Measurements from ENCODE around the gene STRIP1.
"Not testable (repeated sequence)": the region's sequence is repeated elsewhere in the genome, so short reads cannot be mapped to it uniquely, and the experiment has no call there.

STRIP1 gene

DNA sequence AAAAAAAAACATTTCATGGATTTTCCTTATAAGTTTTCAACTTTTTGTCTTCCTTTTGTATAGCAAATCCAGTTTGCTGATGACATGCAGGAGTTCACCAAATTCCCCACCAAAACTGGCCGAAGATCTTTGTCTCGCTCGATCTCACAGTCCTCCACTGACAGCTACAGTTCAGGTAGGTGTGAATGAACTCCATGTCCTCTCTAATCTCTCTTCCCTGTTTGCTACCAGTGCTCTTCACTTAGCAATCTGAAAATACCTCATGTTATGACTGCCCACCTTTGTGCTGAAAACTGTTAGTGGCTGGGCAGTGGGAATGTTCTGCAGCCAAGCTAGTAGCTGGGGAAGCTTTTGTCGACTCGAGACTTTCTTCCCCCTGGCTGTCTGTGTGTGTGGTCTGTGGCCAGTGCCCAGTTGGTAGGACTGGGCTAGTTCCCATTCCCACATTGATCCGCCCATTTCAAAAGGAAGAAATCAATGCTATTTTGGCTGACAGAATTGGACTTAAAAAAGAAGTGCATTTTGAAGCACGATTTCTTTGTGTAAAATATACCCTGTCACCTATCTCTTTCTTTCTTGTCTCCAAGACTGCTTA lies 25.4 kb upstream of the STRIP1 start:
- DNase-seq: no peak

DNA sequence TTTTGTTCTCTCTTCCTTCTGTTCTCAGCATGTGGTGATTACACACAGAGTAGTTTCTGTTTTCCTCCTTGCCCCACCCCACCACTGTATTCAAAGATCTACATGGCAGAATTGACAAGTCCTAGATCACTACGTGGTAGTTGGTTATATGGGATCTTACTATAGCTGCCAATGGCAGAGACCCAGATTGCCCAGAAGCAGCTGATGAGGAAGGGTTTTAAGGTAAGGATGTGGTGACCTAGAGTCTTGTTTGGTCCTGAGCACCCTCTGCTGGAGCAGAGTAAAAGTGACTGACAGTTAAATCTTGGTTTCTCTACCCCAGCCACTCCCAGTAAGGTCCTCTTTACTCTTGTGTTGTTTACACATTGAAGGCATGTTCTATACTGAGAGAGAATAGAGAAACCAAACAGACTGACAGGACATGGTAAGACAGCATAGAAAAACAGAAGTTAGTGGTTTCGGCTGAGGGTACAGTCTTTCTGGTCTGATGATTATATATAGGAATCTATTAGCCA lies 22.8 kb upstream of the STRIP1 start:
- no peak for DNase-seq

DNA sequence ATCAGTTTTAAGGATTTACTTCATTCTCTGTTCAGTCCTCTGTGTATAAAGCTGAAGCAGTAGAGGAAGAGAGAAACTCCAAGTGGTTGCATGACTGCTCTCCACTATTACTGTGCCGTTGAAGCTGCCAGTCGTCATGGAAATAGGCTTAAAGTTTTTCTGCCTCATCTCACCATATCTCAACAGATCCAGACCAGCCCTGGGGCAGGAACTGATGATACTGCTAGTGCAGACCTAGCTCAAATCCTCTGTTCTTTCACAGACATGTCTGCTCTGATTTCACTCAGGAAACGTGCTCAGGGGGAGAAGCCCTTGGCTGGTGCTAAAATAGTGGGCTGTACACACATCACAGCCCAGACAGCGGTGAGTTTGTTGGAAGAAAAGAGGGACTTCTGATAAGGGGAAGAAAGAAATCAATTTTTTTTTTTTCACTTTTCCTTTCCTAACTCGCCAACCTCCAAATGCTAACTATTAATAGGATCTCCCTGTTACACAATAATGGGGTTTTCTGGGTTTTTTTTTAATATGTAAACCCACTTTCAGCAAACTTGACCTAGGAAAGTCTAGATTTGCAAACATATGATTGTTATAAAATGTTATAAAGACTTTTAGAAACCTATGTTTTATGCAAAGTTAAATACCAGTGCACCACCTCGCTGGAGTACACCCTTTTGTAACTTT lies 22.2 kb upstream of the STRIP1 start:
- DNase-seq: no peak

DNA sequence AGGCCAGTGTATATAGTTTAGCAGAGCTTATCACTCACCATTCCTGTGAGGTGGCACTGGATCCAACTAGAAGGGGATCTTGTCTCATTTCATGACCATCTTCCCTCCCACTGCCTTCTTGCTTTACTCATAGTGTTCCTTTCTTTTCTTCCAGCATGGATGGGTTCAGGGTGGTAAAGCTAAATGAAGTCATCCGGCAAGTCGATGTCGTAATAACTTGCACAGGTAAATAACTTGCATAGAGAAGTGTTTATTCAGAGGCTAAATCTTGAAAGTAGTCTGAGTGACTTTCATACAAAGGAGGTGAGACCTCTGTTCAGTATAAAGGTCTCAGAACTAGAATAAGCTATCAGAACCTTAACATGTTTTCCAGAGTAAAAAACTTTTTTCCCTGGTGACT lies 16.6 kb upstream of the STRIP1 start:
- no peak for DNase-seq

DNA sequence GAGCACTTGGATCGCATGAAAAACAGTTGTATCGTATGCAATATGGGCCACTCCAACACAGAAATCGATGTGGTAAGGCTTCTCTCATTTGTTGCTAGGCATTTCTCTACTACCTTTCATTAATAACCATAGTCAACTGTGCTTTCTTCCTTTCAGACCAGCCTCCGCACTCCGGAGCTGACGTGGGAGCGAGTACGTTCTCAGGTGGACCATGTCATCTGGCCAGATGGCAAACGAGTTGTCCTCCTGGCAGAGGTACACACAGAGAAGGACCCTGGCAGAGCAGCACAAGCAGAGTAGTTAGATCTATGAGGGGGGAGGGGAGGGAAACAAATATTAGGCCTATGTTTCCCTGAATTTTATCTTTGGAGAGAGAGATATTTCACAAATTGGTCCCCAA lies 16.0 kb upstream of the STRIP1 start:
- DNase-seq: no peak

DNA sequence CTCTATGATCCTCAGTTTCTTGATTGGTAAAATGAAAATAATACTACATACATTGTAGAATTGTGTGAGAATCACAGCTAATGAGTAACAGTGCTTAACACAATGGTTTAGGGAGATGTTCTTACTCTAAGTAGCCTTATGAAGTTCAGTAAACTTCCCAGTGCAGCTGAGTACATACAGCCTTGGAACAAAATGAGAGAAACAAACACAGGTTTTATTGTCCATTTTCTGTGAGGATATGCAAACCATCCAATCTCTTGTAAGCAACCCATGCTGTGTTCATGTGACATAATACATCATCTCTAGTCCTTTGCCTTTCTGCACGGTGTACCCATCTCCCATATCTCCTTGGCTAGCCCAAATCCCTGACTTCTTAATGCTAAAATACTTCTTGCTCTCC lies 14.7 kb upstream of the STRIP1 start:
- no peak for DNase-seq

DNA sequence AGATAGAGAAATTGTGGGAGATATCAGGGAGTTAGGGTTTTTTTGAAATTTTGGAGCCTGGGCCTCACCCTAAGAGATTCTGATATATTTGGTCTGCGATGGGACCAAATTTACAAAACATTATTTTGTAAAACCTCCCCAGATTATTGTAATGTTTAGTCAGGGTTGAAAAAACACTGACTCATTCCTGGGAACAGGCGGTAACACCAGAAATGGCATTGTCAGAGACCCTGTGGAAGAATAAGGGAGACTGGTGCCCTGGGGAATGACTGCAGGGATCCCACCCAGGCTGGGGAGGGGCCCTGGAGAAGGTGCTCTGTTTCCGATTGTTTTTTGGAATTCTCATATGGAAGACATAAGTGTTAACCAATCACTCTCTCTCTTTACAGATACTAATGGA lies 13.1 kb upstream of the STRIP1 start:
- DNase-seq: no peak

DNA sequence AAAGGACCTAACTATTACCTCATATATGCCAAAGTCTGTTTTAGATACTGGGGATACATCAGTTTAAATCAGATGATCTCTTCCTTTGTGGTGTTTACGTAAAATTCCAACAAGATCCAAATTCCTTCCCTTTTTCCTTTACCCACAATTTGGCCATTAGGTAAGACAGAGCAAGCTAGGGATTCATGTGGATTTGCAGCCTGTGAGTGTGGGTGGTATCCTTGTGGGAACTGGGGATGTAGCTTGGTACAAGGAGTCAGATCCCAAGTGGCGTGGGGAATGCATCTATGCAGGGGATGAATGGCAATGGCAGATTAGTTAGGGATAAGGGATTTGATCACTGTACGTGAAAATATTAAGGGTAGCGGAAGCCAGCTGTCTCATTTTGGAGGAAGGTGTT lies 9.8 kb upstream of the STRIP1 start:
- DNase-seq: no peak

DNA sequence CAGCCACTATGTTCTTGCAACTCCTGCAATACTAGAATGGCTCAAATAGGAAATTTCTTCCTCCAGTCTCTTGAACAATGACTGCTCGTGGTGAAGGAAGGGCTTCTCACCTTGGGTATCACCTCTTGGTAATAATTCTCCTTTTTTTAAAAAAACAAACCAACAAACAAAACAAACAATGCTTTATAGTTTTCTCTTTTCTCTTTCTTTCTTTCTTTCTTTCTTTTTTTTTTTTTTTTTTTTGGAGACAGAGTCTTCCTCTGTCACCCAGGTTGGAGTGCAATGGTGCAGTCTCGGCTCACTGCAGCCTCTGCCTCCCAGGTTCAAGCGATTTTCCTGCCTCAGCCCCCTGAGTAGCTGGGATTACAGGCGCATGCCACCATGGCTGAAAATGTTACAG lies 3.7 kb upstream of the STRIP1 start:
- DNase-seq: not testable (repeated sequence)

DNA sequence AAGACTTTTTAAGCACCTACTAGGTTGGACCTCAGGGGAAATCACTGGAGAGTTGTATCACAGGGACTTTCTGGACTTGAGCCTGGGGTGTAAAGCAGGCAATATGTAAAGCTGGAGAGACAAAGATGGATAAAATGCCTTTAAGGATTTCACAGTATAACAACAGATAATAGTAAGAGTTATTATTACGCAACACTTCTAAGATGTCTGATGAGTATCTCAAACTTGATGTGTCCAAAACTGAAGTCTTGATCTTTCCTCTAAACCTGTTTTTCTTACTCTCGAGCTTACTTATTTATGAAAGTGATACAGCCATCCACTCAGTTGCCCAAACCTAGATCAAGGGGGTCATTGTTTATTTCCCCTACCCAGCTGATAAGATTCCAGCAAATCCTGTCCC lies 2.1 kb upstream of the STRIP1 start:
- DNase-seq: no peak

DNA sequence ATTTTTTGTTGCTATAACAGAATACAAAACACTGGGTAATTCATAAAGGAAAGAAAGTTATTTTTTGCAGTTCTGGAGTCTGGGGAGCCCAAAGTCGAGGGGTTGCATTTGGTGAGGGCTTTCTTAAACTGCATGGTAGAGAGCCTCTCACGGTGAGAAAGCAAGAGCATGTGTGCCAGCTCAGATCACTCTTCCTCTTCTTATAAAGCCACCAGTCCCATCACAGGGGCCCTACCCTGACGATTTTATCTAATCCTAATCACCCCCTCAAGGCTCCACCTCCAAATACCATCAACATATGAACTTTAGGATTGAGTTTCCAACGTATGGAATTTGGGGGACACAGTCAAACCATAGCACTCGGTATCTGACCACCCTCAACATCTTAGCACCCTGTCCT lies 1.0 kb upstream of the STRIP1 start:
- DNase-seq: no peak

DNA sequence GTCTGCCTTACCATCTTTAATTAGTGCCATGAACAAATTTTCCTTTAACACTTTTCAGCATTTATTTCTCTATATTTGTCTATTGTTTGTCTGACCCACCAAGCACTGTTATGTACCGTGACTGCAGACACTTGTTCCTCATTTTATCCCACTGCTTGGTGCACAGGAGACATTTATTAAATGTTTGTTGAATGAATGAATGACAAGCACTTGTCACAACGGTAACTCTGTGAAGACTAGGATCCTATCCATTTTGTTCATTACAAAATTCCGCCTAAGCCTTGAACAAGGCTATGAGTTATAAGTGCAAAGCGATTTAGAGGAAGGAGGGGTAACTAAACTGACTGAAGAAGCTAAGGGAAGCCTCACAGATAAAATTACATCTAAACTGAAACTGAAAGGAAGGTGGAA lies 379 bp upstream of the STRIP1 start:
- DNase-seq: no peak

DNA sequence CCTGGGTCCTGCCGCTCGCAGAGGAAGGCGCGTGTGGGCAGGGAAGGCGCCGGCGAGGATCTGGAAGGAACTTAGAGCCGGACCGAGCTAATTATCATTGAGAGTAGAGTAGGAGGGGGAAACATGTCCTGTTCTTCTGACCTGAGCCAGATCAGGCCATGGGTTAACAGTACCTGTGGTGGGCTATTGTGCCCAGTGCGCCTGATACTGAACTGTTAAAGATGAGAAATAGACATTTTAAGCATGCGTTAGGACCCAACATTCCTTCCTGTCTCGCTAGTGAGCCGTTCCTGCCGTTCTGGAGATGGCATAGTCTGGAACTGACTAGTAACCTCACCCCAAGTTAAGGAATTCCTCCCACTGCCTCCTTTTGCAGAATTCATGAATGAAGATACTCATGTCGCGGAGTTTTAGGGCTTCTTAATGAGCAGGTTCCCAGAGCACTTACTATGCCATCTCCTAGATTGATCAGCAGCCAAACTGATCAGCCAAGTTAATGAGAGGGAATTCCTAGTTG lies 870 bp downstream of the STRIP1 start:
- DNase-seq: no peak

DNA sequence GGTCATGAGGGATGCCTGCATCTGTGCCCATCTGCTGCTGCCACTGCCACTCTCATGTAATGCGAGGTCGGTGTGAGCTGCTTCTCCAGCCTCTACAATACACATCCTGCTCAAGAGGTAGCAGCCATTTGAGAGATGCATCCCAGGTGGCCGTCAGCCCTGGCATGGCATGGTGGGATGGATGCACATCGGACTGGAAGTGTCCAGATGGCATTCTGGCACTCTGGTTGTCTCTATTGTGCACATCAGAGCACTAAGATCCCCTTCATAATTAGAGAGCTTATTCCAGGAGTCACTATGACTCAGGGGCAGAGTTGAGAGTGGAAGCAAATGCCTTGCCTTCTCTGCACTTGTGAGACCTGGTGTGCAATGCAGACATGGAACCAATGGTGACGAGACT lies 3.8 kb downstream of the STRIP1 start:
- DNase-seq: no peak

DNA sequence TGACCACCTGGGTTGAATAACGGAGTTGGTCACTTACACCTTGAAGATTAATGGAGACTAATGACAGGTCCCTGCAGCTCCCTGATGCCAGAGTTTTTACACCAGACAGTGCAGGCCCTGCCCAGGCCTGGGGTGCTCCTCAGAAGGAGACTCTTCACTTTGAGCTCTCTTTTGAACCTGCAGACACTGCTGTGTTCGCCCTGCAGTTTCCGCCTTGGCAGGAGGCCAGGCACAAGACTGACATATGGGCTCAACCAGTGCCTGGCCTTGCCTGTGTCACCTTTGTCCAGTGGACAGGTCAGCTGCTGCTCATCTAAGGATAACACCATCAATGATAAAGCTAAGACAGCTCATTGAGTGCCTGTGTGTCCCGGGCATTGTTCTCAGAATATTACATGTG lies 5.2 kb downstream of the STRIP1 start:
- DNase-seq: no peak

DNA sequence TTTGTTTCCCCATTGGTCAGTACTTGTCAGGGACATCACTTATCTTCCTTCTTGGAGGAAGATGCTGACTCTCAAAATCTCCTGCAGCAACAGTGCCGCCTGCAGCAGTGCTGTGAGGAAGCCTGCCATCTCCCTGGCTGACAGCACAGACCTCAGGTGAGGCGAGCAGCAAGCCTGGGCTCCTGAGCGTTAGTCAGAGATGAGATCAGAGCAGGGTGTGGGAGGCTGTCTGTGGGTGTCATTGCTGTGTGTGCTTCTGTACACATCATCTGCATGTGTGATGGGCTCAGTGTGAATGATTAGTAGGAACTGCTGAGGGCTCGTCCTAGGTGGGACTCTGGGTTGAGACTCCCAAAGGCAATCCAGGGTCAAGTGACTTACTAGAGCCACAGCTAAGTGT lies 6.1 kb downstream of the STRIP1 start:
- no peak for DNase-seq

DNA sequence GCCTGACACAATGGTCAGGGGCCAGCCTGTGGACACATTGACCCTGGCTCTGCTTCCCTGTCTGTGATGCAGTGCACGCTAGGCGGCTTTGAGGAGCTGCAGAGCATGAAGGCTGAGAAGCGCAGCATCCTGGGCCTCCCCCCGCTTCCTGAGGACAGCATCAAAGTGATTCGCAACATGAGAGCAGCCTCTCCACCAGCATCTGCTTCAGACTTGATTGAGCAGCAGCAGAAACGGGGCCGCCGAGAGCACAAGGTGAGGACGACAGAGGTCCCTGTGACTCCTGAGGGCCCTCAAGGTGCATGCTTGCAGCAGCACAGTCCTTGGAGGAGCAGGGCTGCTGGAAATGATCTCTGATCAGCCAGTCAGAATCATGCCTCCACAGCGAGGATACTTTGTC lies 8.6 kb downstream of the STRIP1 start:
- DNase-seq: no peak

DNA sequence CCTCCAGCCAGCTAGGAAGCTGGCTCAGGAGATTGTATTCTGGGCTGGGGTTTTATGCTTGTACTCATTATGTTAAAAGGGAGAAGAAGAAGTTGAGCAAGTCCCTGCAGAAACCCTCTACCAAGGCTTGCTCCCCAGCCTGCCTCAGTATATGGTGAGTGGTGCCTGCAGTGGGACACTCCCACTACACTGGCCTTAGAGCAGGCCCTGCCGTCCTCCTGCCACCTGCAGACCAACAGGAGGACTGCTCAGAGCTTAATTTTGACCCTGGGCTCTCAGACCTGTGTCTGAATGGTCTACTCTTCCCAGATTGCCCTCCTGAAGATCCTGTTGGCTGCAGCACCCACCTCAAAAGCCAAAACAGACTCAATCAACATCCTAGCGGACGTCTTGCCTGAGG lies 13.0 kb downstream of the STRIP1 start:
- DNase-seq: no peak

DNA sequence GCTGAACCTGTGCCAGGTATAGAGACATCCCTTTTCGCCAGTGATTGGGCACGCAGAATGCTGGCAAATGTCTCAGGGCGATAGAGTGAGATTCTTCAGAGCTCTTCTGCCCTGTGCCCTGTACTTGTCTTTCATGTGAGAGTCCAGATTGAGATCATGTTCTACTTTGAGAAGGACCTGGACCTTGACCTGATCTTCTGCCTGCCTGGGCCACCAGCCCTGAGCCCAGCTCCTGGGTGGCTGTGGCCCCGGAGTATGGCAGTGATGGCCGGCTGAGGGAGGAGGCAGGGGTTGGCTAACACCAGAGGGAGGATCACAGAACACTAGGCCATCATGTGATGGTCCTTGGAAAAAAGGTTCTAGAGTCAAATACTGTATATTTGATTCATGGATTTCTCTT lies 13.8 kb downstream of the STRIP1 start:
- DNase-seq: no peak

DNA sequence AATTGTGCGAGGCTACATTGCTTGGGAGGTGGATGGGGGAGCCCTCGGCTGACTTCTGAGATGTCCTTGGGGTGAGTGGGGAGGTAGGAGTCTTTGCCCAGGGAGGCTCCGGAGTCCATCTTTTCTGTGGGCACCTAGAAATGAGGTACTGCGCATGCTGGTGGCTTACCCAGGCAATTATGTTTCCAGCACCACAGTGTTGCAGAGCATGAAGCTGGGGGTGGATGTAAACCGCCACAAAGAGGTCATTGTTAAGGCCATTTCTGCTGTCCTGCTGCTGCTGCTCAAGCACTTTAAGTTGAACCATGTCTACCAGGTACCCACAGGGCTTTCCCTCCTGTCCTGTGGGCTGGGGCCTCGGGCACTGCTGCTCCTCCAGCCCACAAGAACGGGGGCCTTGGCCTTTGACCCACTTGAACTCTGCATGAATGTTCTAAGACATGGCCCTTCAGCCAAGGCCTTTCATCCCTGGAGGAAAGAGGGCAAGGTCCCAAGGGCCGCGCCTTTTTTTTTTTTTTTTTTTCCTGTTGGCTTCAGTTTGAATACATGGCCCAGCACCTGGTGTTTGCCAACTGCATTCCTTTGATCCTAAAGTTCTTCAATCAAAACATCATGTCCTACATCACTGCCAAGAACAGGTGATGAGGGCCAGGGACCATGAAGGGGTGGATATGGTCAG lies 14.6 kb downstream of the STRIP1 start:
- DNase-seq: no peak

DNA sequence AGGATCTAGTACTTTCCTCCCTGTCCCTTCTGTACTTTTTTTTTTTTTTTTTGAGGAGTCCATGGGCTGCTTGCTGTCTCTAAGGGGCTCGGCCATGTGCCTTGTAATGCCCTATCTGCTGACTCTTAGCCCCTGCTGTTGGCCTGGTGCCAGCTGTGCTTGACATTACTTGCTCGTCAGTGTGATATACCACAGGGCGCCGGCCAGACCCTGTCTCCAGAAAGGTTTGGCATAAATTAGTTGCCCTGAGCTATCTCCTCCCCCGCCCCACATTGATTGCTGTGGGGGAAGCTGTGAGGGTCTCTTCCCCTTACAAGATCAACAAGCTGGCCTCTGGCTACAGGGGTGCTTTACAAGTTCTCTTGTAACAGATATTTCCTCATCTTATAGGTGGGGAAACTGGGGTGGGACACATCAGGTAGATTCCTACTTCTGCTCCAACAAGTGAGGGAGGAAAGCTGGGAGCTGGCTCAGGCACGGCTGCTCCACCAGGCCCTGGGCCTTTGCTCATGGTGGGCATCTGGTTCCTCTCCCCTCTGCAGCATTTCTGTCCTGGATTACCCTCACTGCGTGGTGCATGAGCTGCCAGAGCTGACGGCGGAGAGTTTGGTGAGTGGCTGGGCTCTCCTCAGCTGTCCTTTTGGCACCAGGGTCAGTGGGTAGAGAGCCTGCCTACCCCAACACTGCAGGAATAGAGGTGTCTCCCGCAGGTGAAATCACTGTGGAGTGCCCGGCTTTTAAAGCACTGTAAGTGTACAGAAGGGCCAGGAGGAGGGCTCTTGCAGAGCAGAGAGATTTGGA lies 15.6 kb downstream of the STRIP1 start:
- DNase-seq: no peak

DNA sequence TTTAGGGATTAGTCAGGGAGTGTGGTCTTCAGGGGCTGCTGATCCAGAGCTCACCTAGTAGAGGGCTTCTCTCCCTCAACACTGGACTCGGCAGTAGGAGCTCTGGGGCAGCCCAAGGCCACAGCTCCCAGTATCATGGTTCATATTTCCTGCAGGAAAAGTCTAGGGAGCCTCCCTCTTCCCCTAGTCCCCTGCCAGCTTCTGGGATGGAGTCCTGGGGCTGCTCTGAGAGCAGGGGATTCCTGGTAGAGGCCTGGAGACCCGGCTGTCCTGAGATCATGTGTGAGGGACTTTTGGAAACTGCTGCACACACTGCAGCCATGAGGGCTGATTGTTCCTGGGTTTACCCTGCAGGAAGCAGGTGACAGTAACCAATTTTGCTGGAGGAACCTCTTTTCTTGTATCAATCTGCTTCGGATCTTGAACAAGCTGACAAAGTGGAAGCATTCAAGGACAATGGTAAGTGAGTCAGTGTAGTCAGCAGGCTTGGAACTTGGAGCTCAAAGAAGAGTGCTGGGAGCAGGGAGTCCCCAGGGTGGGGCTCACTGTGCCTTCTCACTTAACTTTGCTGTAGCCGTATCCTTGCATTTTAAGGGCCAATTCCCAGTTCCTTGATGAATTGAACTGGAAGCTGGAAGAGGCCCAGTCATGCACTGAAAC lies 16.3 kb downstream of the STRIP1 start:
- no peak for DNase-seq

DNA sequence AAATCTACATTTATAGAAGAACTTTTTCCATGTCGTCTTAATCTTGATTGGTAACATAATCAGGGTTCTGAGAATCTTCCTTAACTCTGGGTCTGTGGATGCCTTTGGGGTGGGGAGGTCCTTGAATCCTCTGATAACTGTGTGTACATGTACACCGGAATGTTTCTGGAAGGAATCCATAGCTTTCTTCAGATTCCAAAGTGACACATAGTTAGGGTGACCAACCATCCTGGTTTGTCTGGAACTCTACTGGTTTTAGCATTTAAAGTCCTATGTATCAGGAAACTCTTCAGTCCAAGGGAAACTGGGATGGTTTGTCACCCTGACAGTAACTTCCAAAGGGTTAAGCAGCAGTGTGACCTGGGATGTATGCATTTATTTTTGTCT lies 16.8 kb downstream of the STRIP1 start:
- DNase-seq: no peak
